ENCODE results near the gene RAPGEF5.

DNA sequence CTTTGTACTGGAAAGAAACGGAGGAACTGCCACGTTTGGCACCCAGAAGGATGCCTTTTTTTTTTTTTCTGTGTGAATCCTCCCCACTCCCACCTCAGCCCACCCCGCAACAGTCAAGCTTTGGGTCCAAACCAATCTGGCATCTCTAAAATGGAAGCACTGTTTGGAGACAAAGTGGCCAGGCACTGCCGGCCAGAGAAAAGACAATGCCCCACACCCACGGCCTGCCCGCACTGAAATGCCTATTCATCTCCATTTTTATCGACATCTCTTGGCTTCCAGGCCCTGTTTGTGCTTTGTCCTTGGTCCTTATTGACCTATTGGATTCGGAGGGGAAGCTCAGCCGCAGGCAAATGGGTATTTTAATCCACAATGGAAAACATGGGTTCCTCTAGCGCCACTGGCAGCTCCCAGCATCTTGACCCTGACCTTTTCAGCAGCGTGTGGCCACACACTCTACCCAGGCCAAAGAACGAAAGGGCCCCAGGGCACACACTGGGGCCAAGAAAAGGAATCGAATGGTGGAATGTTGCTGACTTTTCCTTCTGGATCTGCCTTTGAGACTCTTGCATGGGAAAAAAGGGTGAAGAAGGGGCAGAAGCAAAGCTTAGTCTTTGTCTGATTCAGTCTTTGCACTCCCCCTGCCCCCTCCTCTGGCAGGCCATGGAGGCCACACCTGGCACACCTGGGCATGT, 248.7 kb downstream of the RAPGEF5 start:
- TF ChIP-seq, protein P1, sequence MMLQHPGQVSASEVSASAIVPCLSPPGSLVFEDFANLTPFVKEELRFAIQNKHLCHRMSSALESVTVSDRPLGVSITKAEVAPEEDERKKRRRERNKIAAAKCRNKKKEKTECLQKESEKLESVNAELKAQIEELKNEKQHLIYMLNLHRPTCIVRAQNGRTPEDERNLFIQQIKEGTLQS (IDR thresholded peaks at IDR 0.05), result no peak
- TF ChIP-seq HNF4G (IDR thresholded peaks at IDR 0.05) (no peak), CTCF (IDR thresholded peaks at IDR 0.05; ENCODE audit: low read depth, low read length, missing input control) (no peak), YY1 (IDR thresholded peaks at IDR 0.05) (no peak)
